HG03575 (cell line): ENCODE data around the gene PRSS50.
"Not testable (repeated sequence)": the region's sequence is repeated elsewhere in the genome, so short reads cannot be mapped to it uniquely, and the experiment has no call there.

Source experiments
- ATAC-seq: cut with Tn5 transposase; IDR thresholded peaks from one replicate; pipeline ENCODE4 v1.9.1; 2021; ENCODE audit not compliant: unreplicated experiment, insufficient number of reproducible peaks, low FRiP score; ENCODE audit errors: extremely low read depth

PRSS50 gene

DNA sequence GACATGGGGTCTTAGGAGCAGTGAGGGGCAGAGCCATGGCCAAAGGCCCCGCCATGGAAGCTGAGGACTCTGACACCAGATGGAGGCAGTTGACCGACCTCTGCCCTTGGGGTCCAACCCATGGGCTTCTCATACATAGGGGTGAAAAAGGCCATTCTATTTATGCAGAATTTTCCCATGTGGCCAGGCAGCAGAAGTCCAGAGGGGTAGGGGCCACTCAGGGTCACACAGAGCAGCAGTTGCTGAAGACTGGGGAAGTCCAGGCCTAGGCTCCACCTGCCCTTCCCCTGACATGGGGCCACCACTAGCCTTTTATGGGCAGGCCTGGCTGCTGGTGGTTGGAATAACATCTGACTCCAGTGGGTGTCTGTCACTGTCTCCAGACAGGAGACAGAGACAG, 6.4 kb downstream of the PRSS50 start:
- no peak for ATAC-seq

DNA sequence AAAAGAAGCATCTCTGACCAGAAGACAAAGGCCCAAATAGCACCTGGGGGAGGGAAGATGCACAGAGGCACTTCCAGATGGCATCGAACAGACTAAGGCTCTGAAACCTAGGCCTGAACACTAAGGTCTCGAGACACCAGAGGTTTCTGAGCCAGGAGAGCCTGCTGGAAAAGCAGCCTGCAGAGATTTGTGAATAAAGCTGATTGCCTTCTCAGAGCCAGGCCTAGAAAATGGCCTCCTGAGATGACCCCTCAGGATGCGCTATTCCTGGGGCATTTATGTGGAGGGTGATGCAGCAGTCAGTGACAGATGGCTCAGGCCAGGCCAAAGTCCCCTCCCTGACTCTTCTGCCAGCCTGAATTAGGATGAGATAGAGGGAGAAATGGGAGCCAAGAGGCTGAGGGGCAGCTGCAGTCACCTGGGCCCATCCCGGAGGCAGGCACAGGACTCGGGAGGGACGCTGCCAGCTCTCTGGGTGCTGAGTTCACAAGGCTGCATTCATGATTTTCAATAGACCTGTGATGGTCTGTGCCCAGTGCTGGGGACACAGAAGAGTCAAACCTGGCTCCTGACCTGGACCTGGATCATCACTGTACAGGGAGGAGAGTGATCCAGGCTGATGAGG, 6.9 kb downstream of the PRSS50 start:
- ATAC-seq = no peak

DNA sequence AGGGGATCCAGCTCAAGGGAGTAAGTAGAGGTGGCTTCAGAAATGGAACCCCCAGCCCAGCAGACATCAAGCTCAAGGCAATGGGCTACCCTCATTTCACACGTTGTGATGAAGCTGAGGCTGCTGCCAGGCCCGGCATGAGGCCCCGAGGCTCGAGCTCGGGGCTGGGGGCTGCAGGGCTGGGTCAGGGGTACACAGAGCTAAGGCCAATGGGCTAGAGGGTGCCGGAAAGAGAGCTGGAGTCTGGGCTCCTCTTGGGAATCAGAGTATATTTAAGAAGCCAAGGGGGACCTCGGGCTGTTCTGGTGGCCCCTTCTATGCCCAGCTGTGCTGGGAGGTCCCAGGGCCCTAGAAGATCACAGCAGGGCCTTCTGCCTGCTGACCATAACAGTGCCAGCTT, 7.4 kb downstream of the PRSS50 start:
- no peak for ATAC-seq

DNA sequence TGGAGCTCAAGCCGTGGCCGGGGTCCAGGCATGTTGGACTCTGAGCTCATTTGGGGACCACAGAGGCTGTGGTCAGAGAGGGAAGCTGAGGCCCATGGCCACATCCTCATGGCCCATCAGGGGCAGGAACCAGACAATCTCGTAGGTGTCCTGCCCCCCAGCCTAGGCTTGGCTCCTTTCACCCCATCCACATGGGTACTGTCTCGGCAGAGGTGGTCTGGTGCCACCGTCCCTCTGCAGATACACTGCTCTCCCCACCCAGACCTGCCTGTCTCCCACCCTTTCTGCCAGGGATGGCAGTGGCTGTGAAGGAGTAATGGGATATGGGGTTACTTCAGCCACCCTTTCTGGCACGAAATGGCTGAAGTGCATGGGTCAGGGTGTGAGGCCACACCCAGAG, 7.9 kb downstream of the PRSS50 start:
- no peak for ATAC-seq

DNA sequence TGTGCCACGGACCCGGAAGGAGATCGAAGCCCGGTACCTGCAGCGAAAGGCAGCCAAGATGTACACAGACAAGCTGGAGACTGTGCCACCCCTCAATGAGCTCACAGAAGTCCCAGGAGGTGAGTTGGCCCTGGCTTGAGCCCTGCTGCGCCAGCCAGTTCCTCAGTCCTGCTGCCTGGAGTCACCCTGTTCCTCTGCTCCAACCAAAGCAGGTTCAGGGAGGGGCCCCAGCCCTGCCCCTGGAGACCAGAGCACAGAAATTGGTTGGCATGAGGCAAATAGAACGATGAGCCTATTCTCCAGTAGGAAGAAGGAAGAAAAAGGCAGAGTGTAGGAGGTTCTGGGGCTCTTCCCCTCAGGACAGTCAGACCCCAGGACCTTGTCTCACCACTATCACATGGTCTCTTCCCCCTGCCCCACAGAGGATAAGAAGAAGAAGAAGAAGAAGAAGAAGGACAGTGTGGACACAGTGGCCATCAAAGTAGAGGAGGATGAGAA, 8.5 kb downstream of the PRSS50 start:
- ATAC-seq = no peak

DNA sequence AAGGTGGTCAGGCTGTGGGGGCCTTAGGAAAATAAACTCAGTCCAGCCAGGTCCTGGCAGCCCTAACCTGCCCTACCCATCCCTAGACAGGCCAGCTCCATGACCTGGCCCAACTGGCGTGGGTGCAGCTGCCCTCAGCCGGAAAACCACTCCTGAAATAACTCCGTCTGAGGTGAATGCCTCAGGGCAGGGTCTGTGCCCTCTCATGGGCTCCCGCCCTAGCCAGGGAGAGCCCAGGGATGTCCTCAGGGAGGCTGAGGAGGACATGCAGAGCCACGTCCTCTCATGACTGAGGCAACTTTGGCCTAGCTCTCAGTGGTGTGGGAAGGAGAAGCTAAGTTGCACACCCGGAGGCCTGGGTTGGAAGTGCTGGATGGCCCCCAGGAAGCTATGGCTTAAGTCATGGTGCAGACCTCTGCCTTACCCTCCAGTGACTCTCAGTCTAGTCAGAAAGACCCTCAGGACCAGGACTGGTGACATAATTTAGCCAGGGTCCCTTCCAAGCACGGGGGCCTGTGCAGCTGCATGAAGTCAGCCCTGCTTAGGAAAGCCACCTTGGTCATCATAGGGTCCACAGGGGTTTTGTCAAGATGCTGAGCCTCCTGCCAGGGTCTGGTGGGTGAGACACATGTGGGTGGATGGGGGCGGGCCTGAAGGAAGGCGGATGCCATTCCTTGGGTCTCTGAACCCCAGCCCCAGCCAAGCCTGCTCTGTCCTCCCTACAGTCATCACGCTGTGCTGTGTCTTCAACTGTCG, 9.1 kb downstream of the PRSS50 start:
- no peak for ATAC-seq

DNA sequence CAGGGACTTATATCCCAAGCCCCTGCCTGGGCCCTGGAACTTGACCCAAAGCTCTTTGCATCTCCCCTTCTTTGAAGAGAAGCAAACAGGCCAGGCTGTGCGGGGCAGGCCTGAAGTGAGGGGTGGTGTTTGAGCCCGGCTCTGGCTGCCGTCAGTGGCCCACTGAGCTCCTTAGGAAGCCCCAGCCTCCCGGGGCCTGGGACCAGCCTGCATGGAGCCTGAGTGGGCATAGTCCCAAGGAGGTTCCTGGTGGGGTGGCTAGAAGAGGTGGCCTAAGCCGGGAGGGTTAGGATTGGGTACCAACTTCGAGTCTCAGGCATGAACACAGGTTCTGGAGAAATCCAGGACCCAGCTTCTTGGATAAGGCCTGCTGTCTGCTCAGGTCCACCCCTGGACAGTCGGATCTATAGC, 10.1 kb downstream of the PRSS50 start:
- no peak for ATAC-seq

DNA sequence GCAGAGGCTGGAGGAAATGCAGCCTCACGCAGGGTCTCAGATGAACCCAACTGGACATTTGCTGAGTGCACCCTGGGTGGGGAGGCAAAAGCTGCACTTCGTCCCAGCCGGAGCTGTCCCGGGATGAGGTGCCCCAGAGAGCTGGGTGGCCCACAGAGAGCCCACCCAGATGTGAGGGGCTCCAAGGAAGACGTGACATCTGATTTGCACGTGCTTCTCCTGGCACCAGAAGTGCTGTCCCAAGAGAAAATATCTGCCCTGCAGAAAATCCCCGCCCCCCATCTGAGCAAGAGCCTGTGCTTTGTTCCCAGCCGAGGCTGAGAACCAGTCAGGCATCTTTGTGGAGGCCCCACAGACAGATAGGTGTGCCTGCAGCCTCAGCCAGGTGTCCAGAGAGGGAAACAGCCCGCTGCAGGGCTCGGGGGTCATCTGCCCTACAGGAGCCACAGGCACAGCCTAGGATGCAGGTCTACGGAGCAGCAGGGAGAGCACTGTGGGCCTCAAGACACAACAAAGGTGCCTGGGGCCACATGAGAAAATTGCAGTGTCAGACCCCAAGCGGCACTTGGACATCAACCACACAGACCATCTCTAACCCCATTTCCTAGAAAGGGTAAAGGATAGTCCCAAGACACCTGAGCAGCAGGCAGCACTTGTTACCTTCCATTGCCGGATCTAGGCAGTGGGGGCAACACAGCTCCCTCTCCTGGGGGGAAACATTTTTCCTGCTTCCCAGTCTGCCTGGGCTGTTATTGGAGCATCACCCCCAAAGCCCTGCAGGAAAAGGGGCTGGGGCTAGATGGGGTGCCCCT, 10.7 kb downstream of the PRSS50 start:
- ATAC-seq = no peak

DNA sequence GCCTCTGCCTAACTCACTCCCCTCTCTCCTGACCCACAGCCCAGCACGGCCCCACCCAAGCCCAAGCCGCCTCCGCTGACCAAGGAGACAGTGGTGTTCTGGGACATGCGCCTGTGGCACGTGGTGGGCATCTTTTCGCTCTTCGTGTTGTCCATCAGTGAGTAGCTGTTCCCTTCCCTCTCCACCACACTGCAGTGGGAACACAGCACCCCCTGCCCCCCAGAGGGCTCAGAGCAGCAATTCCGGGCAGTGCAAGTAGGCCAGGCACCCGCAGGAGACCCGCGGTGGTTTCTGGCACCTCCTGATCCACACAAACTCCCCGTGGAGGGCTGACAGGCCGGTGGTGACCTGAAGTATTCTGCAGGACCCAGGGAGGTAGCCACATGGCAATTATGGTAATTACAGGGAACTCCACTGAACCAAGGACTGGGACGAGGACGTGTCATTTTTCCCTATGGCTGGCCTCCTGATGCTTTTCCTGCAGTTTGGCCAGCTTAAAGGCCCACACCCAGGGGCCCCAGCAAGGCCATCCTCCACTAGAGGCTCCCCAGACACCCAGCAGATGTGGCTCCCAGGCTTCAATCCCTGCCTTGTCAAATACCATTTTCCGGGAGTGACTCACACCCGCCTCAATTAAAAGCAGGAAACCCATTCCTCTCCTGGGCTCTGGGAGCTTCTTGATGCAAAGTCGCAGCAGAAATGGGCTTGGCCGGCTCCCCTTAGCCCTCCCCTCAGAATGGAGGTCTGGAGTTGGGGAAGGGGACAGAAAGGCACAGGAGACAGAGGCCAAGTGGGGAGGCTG, 11.7 kb downstream of the PRSS50 start:
- ATAC-seq = no peak

DNA sequence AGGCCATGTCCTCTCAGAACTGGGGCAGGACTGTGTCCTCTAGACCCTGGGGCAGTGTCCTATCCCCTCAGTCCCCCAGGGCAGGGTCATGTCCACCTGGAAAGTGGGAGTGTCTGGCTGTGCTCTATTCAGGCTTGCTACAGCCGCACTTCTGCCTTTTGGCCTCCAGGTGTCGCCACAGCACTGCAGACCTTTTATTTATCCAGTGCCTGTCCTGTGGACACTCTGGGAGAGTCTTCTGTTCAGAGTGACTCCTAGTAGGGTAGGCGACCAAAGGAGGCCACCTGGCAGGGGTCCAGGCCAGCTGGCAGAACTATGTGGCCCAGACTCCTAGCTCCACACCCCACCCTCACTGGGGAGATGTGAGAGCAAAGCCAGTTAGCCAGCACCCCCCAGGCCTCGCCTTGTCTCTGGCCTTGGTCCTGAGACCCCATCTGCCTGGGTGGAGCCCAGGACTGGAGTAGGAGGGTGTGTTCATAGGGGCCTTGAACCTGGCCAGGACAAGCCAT, 12.6 kb downstream of the PRSS50 start:
- no peak for ATAC-seq

DNA sequence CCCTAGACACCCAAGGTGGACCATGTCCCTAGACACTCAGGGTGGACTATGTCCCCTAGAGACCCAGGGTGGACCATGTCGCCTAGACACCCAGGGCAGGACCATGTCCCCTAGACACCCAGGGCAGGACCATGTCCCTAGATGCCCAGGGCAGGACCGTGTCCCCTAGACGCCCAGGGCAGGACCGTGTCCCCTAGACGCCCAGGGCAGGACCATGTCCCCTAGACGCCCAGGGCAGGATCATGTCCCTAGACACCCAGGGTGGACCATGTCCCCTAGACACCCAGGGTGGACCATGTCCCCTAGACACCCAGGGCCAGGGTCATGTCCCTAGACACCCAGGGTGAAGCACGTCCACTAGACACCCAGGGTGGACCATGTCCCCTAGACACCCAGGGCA, 13.3 kb downstream of the PRSS50 start:
- ATAC-seq = not testable (repeated sequence)

DNA sequence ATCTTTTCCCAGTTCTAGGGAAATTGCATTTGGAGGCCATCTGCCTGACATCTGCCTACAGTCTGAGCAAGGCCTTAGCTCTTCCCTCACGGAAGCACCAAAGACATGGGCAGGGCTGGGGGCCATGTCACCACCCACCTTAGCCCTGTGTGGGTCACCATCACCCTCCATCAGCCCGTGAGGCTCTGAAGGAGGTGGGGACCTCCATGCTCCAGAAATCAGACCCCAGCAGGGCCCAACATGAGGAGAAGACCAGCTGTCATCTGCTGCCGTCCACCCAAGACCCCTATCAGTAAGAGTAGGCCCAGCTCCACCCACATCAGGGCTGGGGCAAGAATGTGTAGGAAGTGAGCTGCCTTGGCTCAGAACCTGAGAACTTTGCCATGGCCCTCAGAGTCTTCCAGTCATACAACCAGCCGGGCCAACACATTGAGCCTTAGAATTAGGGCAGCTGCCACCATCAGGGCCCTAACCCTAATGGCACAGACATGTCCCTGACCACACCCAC, 14.6 kb downstream of the PRSS50 start:
- ATAC-seq = no peak

DNA sequence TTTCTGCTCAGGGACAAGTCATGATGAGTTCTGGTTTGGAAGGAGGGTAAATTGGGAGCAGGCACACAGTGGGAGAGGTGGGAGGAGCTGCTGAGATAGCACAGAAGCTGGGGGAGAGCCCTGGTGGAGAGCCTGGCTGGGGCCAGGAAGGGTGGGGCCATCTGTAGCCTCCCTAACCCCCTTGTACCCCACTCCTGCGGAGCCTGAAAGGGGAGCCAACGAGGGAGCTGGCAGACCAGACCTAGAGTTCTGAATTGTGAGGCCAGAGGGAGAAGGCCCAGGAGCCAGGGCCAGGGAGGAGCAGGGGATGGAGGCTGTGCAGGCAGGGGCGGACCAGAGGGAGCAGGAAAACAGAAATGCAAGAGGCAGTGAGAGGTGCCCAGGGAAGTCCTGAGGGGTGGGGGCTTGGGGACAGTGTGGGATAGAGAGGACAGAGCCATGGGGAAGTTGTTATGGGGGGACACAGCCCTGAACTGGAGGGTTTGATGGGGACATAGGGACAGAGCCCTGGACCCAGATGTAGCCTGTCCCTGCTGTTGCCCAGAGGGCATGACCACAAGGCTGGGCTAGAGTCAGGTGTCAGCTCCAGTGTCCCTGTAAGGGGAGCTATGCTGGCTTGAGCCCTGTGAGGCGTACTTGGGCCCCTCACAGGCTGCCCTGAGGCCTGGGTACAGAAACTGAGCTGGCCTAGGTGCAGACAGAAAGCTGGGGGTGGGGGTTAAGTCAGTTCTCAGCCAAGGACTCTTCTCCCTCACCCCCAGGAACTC, 15.2 kb downstream of the PRSS50 start:
- no peak for ATAC-seq

DNA sequence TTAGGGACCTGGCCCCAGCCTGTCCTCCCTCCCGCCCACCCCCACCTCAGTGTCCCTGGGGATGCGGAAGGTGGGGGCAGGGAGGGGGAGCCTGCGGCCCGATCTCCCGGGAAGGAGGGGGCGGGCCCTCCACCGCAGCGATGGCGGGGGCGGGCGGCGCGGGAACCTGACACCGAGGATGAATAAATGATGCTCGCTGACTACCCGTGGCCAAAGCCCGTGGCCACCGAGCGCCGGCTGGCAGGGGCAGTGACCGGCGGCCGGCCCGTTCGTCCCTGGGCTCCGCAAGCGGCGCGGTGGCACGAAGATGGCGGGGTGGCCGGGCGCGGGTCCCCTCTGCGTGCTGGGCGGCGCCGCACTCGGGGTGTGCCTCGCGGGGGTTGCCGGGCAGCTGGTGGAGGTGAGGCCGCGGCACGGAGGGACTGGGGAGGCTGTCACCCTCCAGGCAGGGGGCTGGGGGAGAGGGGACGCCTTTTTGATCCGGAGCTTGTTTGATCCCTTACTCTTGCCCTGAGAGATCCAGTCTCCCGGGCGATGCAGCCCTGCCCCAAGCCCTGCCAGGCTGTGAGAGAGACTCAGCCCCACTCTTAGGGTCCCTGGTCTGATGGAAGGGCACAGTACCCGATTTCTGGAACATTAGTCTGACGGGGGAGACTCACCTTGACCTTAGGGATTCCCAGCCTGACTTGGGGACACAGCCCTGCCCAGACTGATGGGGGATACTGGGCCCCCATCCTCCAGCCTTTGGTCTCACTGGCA, 16.3 kb downstream of the PRSS50 start, which contains the start of gene TMIE:
Gene TMIE (plus strand): TSS at position 212 of the 759 bp plus-strand sequence. CDS start 96 bp downstream, at position 308.
- no peak for ATAC-seq

DNA sequence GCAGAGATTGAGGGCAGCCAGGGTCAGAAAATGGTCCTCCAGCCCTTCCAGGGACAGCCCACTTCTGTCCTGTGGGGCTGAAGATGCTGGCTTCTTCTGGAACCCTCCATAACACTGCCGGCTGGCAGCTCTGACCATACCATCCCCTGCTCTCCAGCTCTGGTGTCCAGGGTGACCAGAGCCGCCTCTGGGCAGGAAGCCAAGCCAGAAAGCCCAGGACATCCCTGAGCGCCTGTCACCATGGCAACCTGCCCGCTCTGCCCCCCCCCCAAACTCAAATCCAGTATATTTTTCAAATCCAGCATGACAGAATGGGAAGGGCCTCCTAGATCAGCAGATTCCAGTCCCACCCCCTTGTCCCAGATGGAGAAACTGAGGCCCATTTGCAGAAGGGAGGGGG, 16.9 kb downstream of the PRSS50 start:
- no peak for ATAC-seq

DNA sequence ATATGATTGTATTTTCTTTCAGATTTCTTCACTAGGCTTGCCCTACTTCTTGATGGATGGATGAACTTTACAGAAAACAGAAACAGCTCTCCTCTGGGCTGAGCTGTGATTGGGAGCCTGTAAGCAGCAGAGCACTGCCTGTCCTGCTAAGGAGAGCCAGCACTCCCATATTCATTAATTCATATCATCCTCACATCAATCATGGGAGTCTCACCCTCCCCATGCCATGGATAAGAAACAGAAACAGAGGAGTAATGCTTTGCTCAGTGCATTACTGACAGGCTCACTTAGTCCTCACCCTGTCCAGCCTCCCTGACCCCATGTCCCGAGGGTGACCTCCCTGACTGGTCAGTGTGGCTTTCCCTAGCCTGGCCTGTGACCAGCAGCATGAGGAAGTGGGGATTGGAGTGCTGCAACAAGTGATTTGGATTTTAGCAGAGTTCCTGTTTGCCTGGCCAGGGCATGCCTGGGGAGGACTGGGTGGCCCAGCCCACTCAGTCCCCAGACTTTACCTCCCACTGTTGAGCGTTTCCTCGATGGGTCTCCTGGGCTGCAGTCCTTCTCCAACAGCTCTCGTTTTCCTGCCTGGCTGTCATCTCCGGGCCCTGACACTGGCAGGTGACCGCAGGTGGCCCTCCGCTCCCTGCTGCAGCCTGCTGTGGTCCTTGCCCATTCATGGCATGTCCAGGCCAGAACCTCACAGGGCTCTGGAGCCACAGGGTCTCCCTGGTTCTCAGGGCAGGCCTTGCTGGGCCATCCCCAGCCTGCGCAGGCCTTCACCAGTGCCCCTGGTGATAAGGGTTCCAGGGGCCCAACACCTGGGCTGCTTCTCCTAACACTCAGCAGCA, 17.8 kb downstream of the PRSS50 start:
- no peak for ATAC-seq
